Measurements from ENCODE around the gene TTI1.
"Not testable (repeated sequence)": the region's sequence is repeated elsewhere in the genome, so short reads cannot be mapped to it uniquely, and the experiment has no call there.

The TTI1 gene

DNA sequence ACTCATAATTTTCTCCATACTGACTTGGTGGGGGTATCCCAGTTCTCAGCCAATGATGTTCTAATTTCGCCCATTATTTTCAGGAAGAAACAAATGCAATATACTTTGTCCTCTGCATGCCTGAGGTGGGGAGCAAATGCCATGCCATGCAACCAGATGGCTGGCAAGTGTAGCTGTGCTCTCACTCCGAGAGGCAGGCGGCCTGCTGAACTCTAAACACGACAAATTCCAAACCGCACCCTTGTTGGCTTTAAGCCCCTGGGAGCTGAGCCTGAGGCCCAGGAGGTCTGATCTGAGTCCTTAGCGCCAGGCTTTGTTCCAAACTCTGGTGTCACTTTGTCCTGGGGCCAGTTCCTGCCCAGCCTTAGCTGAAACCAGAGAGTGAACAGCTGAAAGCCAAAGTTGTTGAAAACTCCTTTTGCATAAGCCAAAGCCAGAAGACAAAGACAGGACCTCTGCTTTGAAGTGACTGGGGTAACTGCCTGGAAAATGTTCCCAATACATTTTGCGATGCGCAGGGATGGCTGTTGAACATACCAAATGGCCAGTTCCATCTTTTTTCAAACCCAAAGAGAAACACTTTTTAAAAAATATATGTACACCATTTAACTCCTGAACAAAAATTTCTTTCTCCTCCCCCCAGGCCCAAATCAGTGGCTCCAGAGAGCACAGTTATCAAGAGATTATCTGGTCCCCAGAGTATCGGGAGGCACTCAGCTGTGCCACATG, 46.2 kb downstream of the TTI1 start:
- no peak for FAIRE-seq

DNA sequence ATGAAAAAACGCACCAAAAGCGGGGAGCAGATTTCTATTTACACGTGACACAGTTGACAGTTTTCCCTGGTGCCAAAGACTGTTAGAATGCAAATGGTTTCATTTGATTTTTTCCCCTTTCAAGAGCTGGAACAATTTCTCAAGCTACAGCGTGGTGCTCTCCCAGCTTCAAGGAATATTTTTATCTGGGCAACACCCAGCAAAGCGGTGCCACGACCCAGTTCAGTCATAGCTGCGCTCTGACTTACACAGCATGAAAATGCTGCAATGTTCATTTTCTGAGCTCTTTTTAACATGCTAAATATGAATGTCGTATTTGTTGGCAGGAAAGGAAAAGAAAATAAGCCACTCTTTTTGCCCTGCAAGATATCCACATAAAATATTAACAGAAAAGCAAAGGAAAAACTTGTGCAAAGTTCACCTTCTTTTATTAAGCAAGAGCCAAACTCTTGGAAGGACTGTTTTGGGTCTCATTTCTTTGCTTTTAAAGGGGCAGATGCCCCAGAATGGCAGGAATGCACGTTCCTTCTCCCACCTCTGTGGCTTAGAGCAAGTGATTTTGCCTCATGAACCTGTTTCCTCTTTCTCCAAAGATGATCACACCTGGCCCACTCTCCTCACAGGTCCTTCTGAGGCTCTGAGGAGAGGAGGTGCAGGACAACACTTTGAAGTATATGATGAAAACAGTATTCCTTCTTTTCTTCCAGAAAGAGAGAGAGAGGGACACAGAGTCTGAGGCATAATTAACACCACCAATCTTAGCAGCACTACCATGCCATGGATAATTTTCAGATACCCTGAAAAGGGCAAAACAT, 47.0 kb downstream of the TTI1 start:
- FAIRE-seq = no peak

DNA sequence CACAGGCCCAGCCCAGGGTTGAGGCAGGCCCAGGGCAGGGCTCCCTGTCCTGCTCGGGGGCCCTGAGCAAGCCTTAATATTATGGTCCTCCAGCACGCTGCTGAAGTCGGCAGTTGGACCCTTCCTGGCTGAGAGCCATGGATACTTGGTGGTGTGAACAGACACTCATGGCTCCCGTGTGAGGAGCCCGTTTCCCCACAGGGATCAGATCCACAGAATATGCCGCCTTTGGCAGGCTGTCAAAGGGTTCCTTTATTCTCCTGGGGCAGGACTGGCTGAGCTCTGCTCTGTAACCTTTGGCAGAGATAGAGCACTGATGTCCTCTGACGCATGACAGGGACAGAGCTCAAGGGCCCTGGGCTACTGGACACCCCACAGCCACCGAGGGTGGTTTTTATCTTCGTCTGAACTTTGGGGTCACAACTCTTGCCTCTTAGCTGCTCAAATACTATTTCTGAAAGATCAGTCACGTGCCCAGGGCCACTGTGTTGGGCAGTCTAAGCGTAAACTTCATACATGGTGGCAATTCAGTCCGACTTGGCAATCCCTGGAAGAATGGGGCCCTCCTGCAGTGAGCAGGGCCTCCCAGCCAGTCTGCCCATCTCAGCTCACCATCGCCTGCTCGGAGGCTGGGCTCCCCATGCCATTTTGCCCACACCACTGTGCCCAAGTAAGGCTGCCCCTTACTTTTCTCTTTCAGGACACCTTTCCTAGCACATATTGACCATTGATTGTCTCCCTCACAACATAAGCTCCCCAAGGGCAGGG, 49.1 kb downstream of the TTI1 start:
- FAIRE-seq = no peak

DNA sequence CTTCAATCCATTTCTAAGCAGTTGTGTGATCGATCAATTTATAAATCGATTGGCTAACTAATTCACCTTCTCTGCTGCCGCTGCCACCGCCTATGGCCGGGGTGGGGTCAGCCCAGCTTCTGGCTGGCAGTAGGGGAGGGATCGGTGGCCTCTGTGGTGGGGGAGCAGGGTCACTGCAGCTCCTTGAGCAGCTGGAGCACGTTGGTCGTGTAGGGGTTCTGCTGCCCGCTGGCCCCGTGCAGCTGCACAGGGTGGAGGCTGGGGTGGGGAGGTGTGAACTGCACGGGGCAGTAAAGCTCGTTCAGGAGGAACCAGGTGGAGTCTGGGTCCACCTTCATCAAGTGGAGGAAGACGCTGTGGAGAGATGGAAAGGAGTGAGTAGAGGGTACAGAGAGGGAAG, 50.0 kb downstream of the TTI1 start:
- no peak for FAIRE-seq

DNA sequence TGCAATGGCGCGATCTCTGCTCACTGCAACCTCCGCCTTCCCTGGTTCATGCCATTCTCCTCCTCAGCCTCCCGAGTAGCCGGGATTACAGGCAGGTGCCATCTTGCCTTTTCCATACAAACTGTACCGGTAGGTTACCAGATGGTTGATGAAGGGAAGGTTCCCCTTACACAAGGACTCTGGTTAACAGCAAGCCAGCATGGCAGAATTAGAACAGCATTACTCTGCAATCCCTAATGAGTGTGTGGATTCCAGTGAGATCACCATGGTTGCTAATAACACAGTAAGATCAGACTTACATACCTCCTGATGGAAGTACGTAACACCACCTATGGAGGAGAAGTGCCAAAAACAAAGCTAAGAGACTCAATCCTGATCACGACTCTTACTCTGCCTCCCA, 51.7 kb downstream of the TTI1 start:
- FAIRE-seq = no peak

DNA sequence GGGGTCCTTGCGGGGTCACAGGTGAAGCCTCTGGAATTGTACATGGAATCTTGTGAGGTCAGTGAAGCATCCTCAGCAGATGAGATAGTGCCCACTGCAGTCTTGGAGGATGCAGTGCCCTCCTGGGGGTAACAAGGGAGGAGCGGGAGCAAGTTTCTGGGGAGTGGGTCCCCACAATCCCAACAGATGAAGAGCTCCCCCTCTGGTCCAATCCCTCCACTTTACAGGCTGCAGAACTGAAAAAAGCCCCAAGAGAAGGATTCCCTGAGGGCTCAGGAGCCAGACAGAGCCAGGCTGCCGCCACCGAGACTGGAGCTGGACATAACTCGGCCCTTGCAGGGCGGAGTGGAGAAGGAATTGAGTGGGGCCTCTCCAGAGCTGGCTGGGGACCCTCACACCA, 52.4 kb downstream of the TTI1 start:
- FAIRE-seq = no peak

DNA sequence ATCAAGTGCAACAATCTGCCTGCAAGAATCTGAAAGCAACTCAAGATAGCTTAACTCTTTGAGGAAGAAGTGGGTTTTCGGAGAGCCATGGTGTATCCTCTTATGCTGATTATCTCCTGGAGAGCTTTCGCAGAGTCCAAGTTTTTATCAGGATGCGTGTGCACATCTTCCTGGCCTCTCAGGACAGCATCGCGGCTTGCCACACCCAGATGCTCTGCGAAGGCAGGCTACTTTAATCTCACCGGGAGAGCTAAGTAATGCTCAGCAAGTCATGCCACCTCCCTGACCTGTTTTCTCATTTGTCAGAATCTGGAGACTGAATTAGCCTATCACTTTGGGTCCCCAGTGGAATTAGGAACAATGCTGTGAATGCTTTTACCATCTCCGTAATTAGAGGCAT, 52.9 kb downstream of the TTI1 start:
- FAIRE-seq = no peak

DNA sequence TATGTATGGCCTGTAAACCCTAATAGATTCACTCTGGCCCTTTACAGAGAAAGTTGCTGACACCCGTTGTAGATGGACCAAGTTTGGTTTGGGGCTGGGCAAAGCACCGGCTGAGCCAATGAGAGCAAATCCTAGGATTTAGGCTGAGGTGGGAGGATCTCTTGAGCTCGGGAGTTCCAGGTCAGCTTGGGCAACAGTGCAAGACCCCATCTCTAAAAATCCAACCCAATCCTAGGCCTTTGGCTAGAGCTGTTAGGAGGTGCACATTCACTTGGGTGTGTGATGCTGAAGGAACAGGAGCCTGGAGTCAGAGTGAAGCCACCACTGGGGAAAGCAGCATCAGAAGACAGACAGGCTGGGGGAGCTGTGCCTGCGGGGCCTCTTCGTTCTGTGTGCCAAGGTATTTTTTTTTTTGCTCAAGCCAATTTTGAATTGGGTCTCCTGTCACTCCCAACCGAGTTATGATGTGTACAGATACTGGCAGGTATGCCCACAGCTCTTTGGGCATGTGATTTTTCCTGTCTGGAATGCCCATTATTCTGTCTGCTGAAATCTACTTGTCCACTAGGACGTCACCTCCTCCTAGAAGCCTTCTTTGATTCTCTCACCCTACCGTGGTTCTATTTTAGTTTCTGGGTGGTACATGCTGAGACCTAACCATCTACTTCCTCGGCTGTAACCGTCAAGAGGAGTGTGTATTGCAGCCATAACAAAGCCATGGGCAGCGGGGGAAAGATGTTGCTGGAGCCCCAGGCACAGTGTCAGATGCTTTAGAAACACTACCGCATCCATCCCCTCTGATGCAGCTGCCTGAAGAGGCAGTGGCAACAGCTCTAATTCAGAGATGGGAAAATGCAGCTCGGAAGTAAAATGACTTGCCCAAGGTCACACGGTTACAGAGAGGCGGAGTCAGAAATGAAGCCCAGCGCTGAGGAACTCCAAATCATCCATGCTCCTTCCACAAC, 54.0 kb downstream of the TTI1 start:
- FAIRE-seq = no peak

DNA sequence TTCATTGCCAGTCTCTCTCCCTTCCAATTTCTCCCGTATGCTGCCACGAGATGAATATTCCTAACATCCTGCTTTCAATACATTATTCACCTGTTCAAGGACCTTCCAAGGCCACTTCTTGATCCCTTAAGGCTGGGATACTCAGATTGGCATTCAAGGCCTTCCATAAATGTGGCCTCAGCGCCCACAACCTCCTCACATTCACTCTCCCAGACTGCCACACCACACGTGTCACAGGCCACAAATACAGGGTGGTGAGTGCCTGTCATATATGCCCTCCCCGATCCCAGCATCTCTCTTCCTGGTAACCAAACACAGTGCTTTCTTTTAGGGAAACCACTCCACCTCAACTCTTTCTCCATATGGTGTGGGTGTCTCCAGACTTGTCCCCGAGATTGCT, 55.5 kb downstream of the TTI1 start:
- no peak for FAIRE-seq

DNA sequence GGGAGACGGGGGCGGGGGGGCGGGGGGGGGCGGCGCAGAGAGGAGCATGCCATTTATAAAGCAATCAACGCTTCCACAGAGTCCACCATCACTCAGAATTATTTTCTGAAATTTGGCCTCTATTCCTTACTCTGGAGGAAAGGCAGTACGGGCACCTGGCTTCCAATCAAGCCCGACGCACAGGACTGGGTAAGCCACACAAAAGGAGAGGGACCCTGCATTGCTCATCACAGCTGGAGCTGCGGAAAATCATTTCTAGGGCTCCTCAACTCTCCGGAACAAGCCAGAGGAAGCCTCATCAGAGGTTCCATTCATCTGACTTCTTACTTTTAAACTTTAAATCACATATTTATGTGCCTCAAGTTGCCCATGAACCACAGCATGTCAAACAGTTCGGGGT, 55.9 kb downstream of the TTI1 start:
- no peak for FAIRE-seq

DNA sequence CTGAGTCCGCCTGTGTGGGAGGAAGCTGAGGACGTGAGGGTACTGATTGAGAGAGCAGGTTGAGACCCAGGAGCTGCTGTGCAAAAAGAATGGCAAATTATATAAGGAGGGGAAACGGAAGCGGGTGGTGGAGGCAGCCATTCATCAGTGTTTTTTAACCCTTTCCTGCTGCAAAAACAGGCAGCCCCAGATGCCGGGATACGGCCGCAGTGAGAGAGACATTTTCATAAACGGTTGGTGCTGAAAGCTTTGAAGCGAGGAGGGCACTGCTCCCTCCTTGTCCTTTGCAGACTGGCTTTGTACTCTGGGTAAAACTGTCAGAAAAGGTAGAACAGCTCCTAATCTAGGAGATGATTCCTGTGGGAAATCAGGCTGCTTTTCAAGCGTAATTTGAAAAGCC, 56.4 kb downstream of the TTI1 start:
- no peak for FAIRE-seq

DNA sequence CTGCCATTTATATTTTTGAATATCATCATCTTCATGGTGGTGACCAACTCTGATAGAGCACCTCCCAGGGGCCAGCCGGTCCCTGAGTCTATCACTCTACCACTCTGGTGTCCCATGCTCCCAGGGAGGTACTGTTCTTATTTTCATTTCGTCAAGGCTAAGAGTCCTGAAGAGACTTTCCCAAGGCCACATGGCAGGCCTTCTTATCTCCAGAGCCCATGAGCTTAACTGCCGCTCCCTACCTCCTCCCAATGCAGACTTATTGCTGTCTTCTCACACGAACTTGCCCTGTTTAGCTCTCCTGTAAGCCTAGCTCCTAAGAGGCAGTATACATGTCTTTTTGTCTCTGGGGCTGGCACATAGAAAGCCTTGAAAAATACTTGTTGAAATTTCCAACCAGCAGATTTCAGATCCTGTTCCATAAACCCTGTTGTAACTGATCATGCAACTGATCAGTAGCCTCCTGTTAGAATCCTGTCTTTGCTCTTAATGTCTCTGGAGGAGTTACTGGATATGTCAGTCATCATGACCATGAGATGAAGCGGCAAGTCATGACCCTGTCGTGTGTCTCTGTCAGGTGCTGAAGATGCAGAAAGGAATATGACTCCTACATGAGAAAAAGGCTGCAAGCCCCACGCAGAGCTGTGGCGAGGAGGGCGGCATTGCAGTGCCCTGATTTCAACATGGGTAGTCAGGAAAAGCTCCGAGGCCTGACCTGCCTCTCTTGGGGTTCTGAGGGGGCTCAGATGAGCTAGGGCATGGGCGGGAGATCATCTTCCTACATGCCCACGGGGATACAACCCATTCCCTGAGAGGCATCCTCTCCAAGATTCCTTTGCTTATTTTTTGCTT, 60.0 kb downstream of the TTI1 start:
- no peak for FAIRE-seq

DNA sequence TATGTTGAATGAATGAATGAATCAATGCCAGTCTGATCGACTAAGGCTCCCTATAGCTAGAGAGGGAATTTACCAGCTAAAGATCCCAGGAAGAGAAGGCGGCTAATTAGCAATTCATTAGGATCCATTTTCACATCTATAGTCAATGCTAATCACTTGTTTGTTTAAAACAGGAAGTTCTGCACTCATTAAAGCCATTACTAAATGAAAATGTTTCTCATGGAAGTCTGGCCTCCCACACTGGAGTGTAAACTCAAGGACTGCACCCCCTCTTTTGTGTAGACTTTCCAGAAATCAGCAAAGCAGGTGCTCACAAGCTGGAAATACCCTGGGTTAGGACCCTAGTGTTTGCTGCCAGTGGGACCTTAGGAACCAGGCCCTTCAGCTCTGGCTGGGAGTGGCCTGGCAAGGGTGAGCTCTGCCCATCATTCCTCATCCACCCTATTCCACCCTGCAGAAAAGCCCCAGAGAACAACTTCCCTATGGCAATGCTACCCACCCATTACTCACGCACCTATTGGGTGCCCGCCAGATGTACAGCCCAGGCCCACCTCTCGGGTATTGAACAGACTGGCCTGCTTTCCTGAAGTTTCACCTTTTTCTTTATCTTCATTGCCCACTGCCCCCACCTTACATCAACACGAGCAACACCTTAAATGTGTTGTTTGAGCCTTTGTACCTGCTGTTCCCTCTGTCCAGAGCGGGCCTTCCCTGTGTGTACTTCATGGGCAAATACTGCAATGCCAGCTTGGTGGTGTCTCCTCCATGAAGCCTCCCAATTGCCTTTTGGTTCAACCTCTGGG, 60.8 kb downstream of the TTI1 start:
- FAIRE-seq = no peak

DNA sequence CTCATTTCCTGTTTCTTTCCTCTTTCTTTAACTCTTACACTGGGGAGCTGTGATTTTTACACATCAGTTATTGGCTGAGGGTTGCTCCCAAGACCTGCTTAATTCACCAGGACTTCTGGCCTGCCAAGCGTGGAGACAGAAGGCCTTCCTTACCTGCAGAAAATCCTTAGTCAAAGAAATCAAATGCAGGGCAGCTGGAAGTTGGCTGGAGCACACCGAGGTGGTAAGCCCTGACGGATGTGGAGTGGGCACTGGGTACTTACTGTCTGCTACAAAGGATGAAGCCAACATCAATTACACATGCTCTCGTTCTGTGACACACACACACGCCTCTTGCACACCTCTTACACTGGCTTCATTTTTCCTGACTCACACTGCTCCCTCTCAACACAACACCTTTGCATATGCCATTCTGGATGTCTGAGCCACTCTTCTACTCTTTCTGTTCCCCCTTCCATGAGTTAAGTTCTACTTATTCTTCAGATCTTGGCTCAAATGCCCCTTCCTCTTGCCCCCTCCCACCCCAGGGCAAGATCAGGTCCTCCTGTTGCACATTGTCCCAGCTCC, 61.6 kb downstream of the TTI1 start:
- no peak for FAIRE-seq

DNA sequence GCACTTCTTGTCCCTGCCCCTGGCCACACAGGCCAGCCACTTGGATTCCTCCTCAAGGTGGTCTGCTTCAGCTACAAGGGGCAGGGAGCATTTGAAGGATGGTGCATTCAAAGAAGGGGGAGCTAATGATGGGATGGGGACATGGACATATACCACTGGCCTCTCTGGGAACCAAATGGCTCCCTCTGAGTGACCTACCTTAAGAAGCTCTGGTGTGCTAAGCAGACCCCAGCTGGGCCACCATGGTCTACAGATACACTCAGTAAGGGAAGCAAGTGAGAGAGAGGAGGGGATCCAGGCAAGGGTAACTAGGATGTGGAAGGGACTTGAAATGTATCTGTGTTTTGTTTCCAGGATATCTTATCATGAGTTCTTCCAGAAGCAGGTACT, 62.4 kb downstream of the TTI1 start:
- FAIRE-seq = no peak

DNA sequence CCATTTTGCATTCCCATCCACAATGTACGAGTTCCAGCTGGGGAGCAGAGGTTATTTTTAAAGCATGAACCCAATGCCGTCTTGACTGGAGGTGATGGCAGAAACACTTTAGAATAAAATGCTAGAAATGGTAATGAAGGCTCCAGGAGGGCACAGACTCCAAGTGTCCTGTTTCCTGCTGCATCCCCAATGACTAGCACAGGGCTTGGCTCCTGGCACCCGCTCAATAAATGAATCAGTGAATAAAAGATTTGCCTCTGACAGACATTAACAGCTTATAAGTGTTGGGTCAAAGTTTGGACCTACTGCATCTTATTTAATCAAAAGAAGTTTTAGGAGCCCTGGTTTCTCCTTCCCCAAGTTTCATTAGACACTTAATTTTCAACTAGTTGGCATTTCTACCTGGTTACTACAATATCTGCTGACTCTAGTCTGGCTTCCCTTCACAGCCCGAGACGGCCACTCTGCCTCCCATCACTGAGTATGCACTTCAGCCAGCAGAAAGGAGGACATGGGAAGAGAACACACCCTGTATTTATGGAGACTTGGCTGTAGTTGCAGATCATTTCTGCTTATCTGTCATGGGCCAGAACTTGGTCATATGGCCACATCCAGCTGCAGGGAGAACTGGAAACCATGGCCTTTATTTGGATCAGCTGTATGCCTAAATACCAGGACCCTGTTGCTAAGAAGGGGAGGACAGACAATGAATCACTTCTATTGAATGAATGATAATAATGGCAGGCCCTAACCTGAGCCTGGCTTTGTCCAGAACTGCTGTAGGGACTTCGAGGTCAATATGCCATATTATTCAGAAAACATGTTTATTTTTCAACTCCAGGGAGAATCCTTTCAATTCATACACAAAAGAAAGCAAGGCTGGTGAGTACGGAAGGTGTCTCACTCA, 63.1 kb downstream of the TTI1 start:
- no peak for FAIRE-seq

DNA sequence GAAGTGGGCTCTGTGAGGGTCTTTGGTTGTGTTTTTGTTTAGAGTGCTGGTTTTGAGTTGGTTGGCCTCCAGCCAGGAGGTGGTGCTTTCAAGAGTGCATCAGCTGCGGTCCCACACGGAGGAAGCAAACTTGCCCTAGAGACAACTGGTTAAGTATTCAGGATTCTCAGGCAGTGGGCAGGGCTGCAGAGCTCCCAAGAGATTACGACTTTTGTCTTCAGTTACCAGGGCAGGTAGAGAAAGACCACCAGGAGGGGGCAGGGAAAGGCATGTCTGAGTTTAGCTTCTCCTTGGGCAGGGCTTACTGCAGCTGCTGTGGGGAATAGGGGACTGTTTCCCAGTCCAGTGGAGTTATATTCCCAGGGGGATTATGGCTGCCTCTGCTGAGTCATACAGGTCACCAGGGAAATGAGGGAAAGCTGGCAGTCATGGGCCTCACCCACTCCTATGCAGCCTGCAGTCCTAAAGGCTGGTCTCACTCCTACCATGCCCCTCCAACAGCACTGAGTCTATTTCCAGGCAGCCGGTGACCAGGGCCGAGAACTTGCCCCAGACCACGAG, 64.3 kb downstream of the TTI1 start:
- FAIRE-seq = no peak

DNA sequence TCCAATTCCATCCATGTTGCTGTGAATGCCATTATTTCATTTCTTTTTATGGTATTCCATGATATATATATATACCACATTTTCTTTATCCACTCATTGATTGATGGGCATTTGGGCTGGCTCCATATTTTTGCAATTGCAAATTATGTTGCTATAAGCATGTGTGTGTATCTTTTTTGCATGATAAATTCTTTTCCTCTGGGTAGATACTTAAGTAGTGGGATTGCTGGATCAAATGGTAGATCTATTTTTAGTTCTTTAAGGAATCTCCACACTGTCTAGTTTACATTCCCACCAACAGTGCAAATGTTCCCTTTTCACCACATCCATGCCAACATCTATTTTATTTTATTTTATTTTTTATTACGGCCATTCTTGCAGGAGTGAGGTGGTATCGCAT, 69.8 kb downstream of the TTI1 start:
- FAIRE-seq = not testable (repeated sequence)

DNA sequence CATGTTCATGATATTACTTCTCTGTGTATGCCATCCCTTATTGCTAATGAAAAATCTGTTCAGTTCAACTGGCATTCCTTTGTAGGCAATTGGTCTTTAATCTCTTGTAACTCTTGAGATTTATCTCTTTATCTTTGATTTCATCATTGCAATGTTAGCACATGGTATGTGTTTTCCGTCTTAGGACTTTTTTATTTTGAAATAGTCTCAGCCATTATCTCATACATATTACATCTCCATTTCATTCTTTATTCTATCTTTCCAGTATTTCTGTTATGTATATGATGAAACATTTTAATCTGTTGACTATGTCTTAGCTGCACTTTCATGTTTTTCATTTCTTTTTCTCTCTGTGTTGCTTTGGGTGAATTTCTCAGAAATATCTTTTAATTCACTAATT, 72.2 kb downstream of the TTI1 start:
- FAIRE-seq = no peak

Measured in colon (tissue), 2 donors.